ENCODE data around the gene KRTAP1-3.
"Not testable (repeated sequence)": the region's sequence is repeated elsewhere in the genome, so short reads cannot be mapped to it uniquely, and the experiment has no call there.

Gene KRTAP1-3

DNA sequence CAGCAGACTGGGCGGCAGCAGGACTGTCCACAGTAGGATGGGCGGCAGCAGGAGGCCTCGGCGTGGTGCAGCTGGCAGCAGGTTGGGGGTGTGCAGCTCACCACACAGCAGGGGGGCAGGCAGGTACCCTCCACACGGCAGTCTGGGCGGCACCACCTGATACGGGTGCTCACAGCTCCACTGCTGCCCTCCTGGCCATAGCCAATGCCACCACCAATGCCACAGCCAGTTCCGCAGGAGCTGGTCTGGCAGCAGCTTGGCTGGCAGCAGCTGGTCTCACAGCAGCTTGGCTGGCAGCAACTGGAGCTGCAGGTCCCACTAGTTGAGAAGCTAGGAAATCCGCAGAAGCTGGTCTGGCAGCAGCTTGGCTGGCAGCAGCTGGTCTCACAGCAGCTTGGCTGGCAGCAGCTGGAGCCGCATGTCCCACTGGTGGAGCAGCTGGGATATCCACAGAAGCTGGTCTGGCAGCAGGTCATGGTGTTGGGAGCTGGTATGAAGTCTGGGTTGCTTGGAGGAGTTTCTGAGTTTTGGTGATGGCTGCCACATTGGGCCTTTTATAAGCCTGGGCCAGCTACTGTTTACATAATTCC lies at the start of gene KRTAP1-3:
TSS of gene KRTAP1-3 (minus strand) at position 529 of the 590 bp plus-strand sequence. CDS start at position 476, 53 bp downstream.
- DNase-seq (ENCODE audit: low read depth in 2 of 2): not testable (repeated sequence)

DNA sequence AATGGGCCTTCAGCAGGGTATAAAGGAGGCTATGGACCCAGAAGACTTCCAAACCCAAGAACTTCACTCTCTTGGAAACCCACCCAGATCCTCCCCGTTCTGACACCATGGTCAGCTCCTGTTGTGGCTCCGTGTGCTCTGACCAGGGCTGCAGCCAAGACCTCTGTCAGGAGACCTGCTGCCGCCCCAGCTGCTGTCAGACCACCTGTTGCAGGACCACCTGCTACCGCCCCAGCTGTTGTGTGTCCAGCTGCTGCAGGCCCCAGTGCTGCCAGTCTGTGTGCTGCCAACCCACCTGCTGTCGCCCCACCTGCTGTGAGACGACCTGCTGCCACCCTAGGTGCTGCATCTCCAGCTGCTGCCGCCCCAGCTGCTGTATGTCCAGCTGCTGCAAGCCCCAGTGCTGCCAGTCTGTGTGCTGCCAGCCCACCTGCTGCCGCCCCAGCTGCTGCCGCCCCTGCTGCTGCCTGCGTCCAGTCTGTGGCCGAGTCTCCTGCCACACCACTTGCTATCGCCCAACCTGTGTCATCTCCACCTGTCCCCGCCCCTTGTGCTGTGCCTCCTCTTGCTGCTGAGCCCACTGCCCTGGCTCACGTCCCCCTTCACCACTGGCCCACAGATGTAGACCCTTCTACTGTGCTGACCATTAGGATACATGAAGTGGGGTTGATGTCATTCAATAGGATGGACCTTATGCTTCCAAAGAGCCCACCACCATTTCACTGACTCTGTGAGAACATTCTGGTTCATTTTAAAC lies 49.6 kb upstream of the KRTAP1-3 start, which contains the start of gene KRTAP4-7:
TSS of gene KRTAP4-7 (plus strand) at position 51 of the 757 bp plus-strand sequence. CDS start at position 108, 57 bp downstream.
- not testable (repeated sequence) for H3K4me3 ChIP-seq (replicated peaks in 1 of 2; ENCODE audit: low read depth in 2 of 2, low read length in 2 of 2); DNase-seq (ENCODE audit: low read depth in 2 of 2)

More for the DNA sequence above, at the start of gene KRTAP1-3:
- H3K4me3 ChIP-seq (replicated peaks in 1 of 2; ENCODE audit: low read depth in 2 of 2, low read length in 2 of 2): not testable (repeated sequence)

- not testable (repeated sequence) for DNase-seq (ENCODE audit: low read depth in 2 of 2)
Measured at GRCh38 chr17:41083427-41083826, 48.8 kb upstream of the KRTAP1-3 start.

DNA sequence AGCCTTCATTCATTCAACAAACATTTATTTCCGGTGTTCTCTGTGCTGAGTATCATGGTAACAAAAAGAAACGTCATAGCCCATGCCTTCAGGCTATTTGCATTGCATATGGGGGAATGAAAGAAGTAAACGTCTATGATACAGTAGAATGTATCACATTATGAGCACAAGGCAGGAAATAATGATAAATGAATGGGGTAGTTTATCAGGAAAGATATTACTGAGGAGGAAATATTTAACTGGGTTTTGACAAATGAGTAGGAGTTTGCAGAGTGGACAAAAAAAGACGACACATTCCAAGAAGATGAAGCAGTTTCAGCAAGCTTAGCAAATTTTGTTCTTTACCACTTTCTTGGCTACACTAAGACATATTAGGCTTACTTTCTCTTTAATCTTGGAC lies 48.0 kb upstream of the KRTAP1-3 start:
- no peak for TF ChIP-seq CTCF (IDR thresholded peaks at IDR 0.05; ENCODE audit: low read depth, low read length)
- no peak overlapping the region for H3K4me3 ChIP-seq (replicated peaks in 1 of 2; ENCODE audit: low read depth in 2 of 2, low read length in 2 of 2)
- no peak for DNase-seq (ENCODE audit: low read depth in 2 of 2)

More at GRCh38 chr17:41083427-41083826, 48.8 kb upstream of the KRTAP1-3 start:
- not testable (repeated sequence) for H3K4me3 ChIP-seq (replicated peaks in 1 of 2; ENCODE audit: low read depth in 2 of 2, low read length in 2 of 2)

- TF ChIP-seq CTCF (IDR thresholded peaks at IDR 0.05; ENCODE audit: low read depth, low read length): no peak
- DNase-seq (ENCODE audit: low read depth in 2 of 2): no peak
- H3K4me3 ChIP-seq (replicated peaks in 1 of 2; ENCODE audit: low read depth in 2 of 2, low read length in 2 of 2): no peak overlapping the region
Measured at GRCh38 chr17:41076788-41077187, 42.1 kb upstream of the KRTAP1-3 start.

DNA sequence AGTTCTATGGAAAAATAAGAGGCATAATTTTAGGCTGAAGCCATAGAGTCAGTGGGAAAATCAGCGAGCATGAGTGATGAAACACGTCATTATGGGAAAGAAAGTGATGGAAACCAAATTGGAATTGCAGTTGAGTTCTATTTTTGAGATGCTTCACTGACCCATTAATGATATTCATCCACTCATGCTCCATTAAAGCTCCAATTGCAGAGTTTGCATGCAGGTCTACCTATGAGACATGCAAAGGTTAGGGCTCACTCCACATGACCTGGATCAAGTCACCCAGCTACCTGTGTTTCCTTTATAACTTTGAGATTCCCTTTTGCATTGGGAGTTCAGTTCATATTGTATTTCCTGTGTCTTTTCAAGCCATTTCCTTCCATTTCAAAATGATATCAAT lies 39.0 kb upstream of the KRTAP1-3 start:
- no peak for DNase-seq (ENCODE audit: low read depth in 2 of 2)
- no peak for TF ChIP-seq CTCF (IDR thresholded peaks at IDR 0.05; ENCODE audit: low read depth, low read length)
- no peak overlapping the region for H3K4me3 ChIP-seq (replicated peaks in 1 of 2; ENCODE audit: low read depth in 2 of 2, low read length in 2 of 2)

DNA sequence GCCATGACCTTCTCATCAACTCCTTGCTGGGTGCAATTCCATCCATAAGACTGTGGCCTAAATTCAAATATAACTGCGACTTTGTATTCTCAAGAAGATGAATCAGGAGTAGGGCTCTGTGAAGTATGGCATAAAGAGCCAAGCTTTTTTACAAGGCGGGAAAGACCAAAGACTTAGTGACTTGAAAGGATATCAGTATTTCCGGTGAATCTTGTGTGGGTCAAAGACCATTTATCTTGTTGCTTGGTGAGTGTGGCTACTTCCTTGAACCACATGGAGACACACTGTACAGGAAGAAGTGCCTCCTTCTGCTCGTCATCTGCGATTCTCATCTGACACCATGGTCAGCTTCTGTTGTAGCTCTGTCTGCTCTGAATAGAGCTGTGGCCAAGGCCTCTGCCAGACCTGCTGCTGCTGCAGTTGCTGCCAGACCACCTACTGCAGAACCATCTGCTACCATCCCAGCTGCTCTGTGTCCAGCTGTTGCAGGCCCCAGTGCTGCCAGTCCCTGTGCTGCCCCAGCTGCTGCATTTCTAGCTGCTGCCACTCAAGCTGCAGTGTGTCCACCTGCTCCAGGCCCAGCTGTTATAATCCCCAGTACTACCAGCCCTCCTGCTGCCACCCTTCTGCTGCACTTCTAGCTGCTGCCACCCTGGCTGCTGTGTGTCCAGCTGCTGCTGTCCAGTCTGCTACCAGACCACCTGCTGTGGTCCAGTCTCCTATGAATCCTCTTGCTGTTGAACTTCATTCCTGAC lies 37.1 kb upstream of the KRTAP1-3 start:
- no peak for TF ChIP-seq CTCF (IDR thresholded peaks at IDR 0.05; ENCODE audit: low read depth, low read length)
- DNase-seq (ENCODE audit: low read depth in 2 of 2): no peak
- no peak overlapping the region for H3K4me3 ChIP-seq (replicated peaks in 1 of 2; ENCODE audit: low read depth in 2 of 2, low read length in 2 of 2)

GRCh38 chr17:41069031-41069430 lies 34.4 kb upstream of the KRTAP1-3 start:
- no peak for DNase-seq (ENCODE audit: low read depth in 2 of 2)
- TF ChIP-seq CTCF (IDR thresholded peaks at IDR 0.05; ENCODE audit: low read depth, low read length): no peak
- no peak overlapping the region for H3K4me3 ChIP-seq (replicated peaks in 1 of 2; ENCODE audit: low read depth in 2 of 2, low read length in 2 of 2)

All from cardiac fibroblast (primary cell).